SU-DHL-6 (cell line): ENCODE measurements around the gene CUTC.

Experiments used
- CTCF ChIP-seq: fragments of 200-600 bp; sonication (generic); IDR thresholded peaks from one replicate; pipeline ENCODE4 v1.5.1; 2017; ENCODE audit warnings: antibody characterized with exemption, mild to moderate bottlenecking, low read length, moderate library complexity; ENCODE audit not compliant: insufficient read depth, poor library complexity, severe bottlenecking
- EZH2phosphoT487 ChIP-seq: fragments of 200-600 bp; sonication (generic), shearing (Covaris generic); conservative IDR thresholded peaks from 2 replicates; pipeline ENCODE4 v1.6.1; 2018; ENCODE audit warnings: mild to moderate bottlenecking, antibody characterized with exemption, low read length, moderate library complexity, mixed read lengths

GRCh38 chr10:99756159-99756558 is 24.1 kb downstream of the CUTC start:
- TF ChIP-seq EZH2phosphoT487 = no peak
- no peak for TF ChIP-seq CTCF
